GM12878 (cell line): ENCODE data around the gene FGFR1OP2. TPM values are rescaled to one million over a fixed set of nuclear protein-coding genes. Genes with fewer than 3 reads are reported as not detected.

Experiments used
- ATAC-seq: fragments of 200-7000 bp; cut with Tn5 transposase; 3 replicates; pipeline ENCODE4 v1.9.1; 2020; ENCODE audit warnings: mild to moderate bottlenecking, moderate library complexity
- BruUV-seq: library from RNA; stranded (reverse); fragments of 400-500 nt; replicated peaks from 2 replicates; lab custom pipeline; 2021; lab: Mats Ljungman, UMichigan
- CTCF ChIA-PET: fragments of 300-600 bp; sonication (Branson Sonifier 250); formaldehyde crosslinking; extraction: SDS; loops from one replicate; lab custom pipeline; 2021; ENCODE audit warnings: inconsistent platforms; lab: Yijun Ruan, JAX
- POLR2A ChIA-PET: fragments of 350-600 bp; formaldehyde crosslinking; extraction: SDS; loops from one replicate; lab custom pipeline; 2021; ENCODE audit warnings: inconsistent platforms; lab: Charles Lee
- RAD21 ChIA-PET: fragments of 300-600 bp; sonication (Branson Sonifier 250); formaldehyde crosslinking; loops from one replicate; lab custom pipeline; 2023; ENCODE audit warnings: antibody characterized with exemption; ENCODE audit not compliant: unreplicated experiment; lab: Charles Lee
- SMC1A ChIA-PET: fragments of 300-600 bp; sonication (Branson Sonifier 250); formaldehyde crosslinking; loops from one replicate; lab custom pipeline; 2023; ENCODE audit not compliant: unreplicated experiment, uncharacterized antibody; lab: Charles Lee
- DNase-seq: peaks from one replicate; pipeline ENCODE4 v3.0.0-alpha.2; 2011; ENCODE audit warnings: low read depth, low spot score
- FAIRE-seq: peaks from 3 replicates; lab custom pipeline; 2011; peaks lifted over from hg19 to GRCh38; lab: Jason Lieb, UNC
- H2AFZ ChIP-seq: 2 replicates; pipeline ENCODE4 v1.6.0; 2011; ENCODE audit warnings: low read depth, low read length, control low read depth; ENCODE audit not compliant: control insufficient read depth
- H3K27ac ChIP-seq: 2 replicates; pipeline ENCODE4 v1.5.1; 2011; ENCODE audit warnings: control low read depth; ENCODE audit not compliant: control insufficient read depth, insufficient read depth
- H3K27me3 ChIP-seq, 2 experiments: replicated peaks in 1 of 2; 2 replicates each; pipeline versions ENCODE4 v1.6.0 to v1.6.1; 2011; ENCODE audit warnings: low read length in 1 of 2; ENCODE audit not compliant: control insufficient read depth in 2 of 2, insufficient read depth in 2 of 2
- H3K36me3 ChIP-seq, 2 experiments: 2 replicates each; pipeline ENCODE4 v1.5.1; 2011; ENCODE audit warnings: low read length in 1 of 2; ENCODE audit not compliant: control insufficient read depth in 2 of 2, insufficient read depth in 2 of 2
- H3K4me1 ChIP-seq: 2 replicates; pipeline ENCODE4 v1.6.1; 2011; ENCODE audit warnings: mild to moderate bottlenecking, low read length, moderate library complexity, mixed read lengths; ENCODE audit not compliant: control insufficient read depth, insufficient read depth
- H3K4me2 ChIP-seq: 2 replicates; pipeline ENCODE4 v1.6.0; 2011; ENCODE audit warnings: control low read depth; ENCODE audit not compliant: control insufficient read depth, insufficient read depth
- H3K4me3 ChIP-seq: fragments of 200-600 bp; sonication (generic); 2 replicates; pipeline ENCODE4 v1.5.1; 2016
- H3K79me2 ChIP-seq: 2 replicates; pipeline ENCODE4 v1.6.0; 2011; ENCODE audit warnings: low read length; ENCODE audit not compliant: control insufficient read depth, insufficient read depth
- H3K9ac ChIP-seq: 2 replicates; pipeline ENCODE4 v1.8.0; 2011; ENCODE audit warnings: low read length, control low read depth, mixed read lengths; ENCODE audit not compliant: control insufficient read depth, insufficient read depth
- H3K9me3 ChIP-seq: replicated peaks from 3 replicates; pipeline ENCODE4 v1.5.1; 2011; ENCODE audit warnings: mild to moderate bottlenecking, low read length; ENCODE audit not compliant: control insufficient read depth, insufficient read depth
- H4K20me1 ChIP-seq: 2 replicates; pipeline ENCODE4 v1.6.0; 2011; ENCODE audit not compliant: control insufficient read depth, insufficient read depth
- CHD1 ChIP-seq: IDR thresholded peaks from 2 replicates; pipeline ENCODE4 v1.6.1; 2012; ENCODE audit warnings: low read depth, low read length, improper control_type of control experiment
- CREB1 ChIP-seq: IDR thresholded peaks from 2 replicates; pipeline ENCODE4 v1.6.1; 2012; ENCODE audit warnings: low read depth, mild to moderate bottlenecking, inconsistent platforms
- EZH2 ChIP-seq: IDR thresholded peaks from 2 replicates; pipeline ENCODE4 v1.6.1; 2012; ENCODE audit warnings: low read depth, mild to moderate bottlenecking, control low read depth, inconsistent platforms, low read length, borderline replicate concordance; ENCODE audit not compliant: control insufficient read depth
- GABPA ChIP-seq: IDR thresholded peaks from 2 replicates; pipeline ENCODE4 v1.6.1; 2014; ENCODE audit warnings: antibody characterized with exemption, low read depth, mild to moderate bottlenecking, inconsistent platforms
- GATAD2B ChIP-seq: fragments of 450-650 bp; conservative IDR thresholded peaks from 2 replicates; pipeline ENCODE4 v1.6.1; 2017; ENCODE audit warnings: low read depth, mild to moderate bottlenecking, moderate library complexity
- MEF2B ChIP-seq: fragments of 450-650 bp; IDR thresholded peaks from 2 replicates; pipeline ENCODE4 v1.6.1; 2018; ENCODE audit warnings: mild to moderate bottlenecking, moderate library complexity; ENCODE audit not compliant: partially characterized antibody, poor library complexity, severe bottlenecking
- MLLT1 ChIP-seq: fragments of 450-650 bp; IDR thresholded peaks from 2 replicates; pipeline ENCODE4 v1.6.1; 2016; ENCODE audit warnings: mild to moderate bottlenecking
- NRF1 ChIP-seq: conservative IDR thresholded peaks from 2 replicates; pipeline ENCODE4 v1.6.1; 2011; ENCODE audit warnings: mild to moderate bottlenecking, low read depth, low read length, improper control_type of control experiment
- PBX3 ChIP-seq: IDR thresholded peaks from 2 replicates; pipeline ENCODE4 v1.6.1; 2011; ENCODE audit warnings: mild to moderate bottlenecking, low read depth, low read length, moderate library complexity; ENCODE audit not compliant: insufficient replicate concordance
- POU2F2 ChIP-seq: IDR thresholded peaks from 3 replicates; pipeline ENCODE4 v1.6.1; 2011; ENCODE audit warnings: low read depth, mild to moderate bottlenecking, low read length, borderline replicate concordance
- RELB ChIP-seq: fragments of 450-650 bp; IDR thresholded peaks from 2 replicates; pipeline ENCODE4 v1.6.1; 2017; ENCODE audit warnings: low read depth, mild to moderate bottlenecking, moderate library complexity
- RUNX3 ChIP-seq: IDR thresholded peaks from 2 replicates; pipeline ENCODE4 v1.6.1; 2012; ENCODE audit warnings: low read length, inconsistent platforms
- SREBF1 ChIP-seq: IDR thresholded peaks from 2 replicates; pipeline ENCODE4 v1.6.1; 2012; ENCODE audit warnings: mild to moderate bottlenecking, low read length
- STAT3 ChIP-seq: IDR thresholded peaks from 2 replicates; pipeline ENCODE4 v1.6.1; 2011; ENCODE audit warnings: low read depth, low read length, improper control_type of control experiment
- YBX1 ChIP-seq: fragments of 450-650 bp; IDR thresholded peaks from 2 replicates; pipeline ENCODE4 v1.6.1; 2016; ENCODE audit warnings: antibody characterized with exemption
- ZNF384 ChIP-seq: IDR thresholded peaks from 2 replicates; pipeline ENCODE4 v1.6.1; 2012; ENCODE audit warnings: low read depth, mild to moderate bottlenecking, low read length, improper control_type of control experiment, borderline replicate concordance
- ZNF622 ChIP-seq: fragments of 450-650 bp; IDR thresholded peaks from 2 replicates; pipeline ENCODE4 v1.6.1; 2017; ENCODE audit warnings: mild to moderate bottlenecking, inconsistent platforms
- WGBS: methylation state at CpG from one replicate; pipeline ENCODE4 v1.1.6; 2016; ENCODE audit warnings: low lambda C conversion rate; ENCODE audit not compliant: insufficient replicate concordance, insufficient coverage; ENCODE audit errors: missing lambda C conversion rate; 5-methylcytosine and 5-hydroxymethylcytosine counted together
- in situ Hi-C: fragments of 300-500 bp; cut with MboI; formaldehyde crosslinking; loops from 9 replicates; pipeline ENCODE4 v1.14.3; 2018; ENCODE audit warnings: mixed read lengths
- intact Hi-C: fragments of 100-400 bp; cut with micrococcal nuclease; formaldehyde crosslinking; loops from one replicate; pipeline ENCODE4 v1.14.2; 2022; ENCODE audit not compliant: unreplicated experiment
- polyA plus RNA-seq, 11 experiments: library from polyadenylated mRNA; depleted of rRNA in 4 of 11; unstranded in 6 of 11; stranded (reverse) in 5 of 11; fragments of >200 nt; fragmentation: Nextera tagmentation in 4 of 11; fragmentation: Illumina TruSeq in 1 of 11; extraction: Ambion mirVana in 4 of 11; extraction: Trizol in 1 of 11; gene quantifications; 1 replicate in 1 of 11; 2 replicates in 10 of 11; pipeline versions ENCODE4 v1.2.1 to v1.2.3, GENCODE V29; 2011 to 2016; ENCODE audit warnings: inconsistent platforms in 2 of 11, missing spikeins in 2 of 11, low read depth in 1 of 11
- total RNA-seq, 4 experiments: library from RNA; depleted of rRNA in 3 of 4; stranded (reverse); fragments of >200 nt in 3 of 4; fragmentation: Illumina TruSeq in 1 of 4; extraction: Trizol in 1 of 4; gene quantifications; 2 replicates each; pipeline versions ENCODE4 v1.2.1 to v1.2.3, GENCODE V29; 2013 to 2021

The FGFR1OP2 gene
- total and polyA plus RNA-seq, 10 of the 15 experiments (the other 5 are each of a cell fraction or from before 2014, with no cell fraction given) = 28.5 to 59.1 (median 38.3) TPM

- TF ChIP-seq EZH2 (no peak), CHD1 (no peak), RELB (0 out of 2 replicates have a peak, but pooled peaks have one; percentile 28), PBX3 (no peak), GATAD2B (no peak), SREBF1 (no peak), STAT3 (no peak), CREB1 (no peak)
Measured at GRCh38 chr12:26940516-26941214, 2.4 kb downstream of the FGFR1OP2 start (continued).

GRCh38 chr12:26941215-26941594, 2.9 kb downstream of the FGFR1OP2 start:
- FAIRE-seq = peak; percentile 18
- H4K20me1 ChIP-seq = no peaks in the 10 kb centered on the region
- WGBS = 0% methylated on average over 1 of the region's 1 CpG
- ChIA-PET POLR2A (interaction anchor here (1.0 to 2.6 kb wide), 3 partner anchors 9 to 70 kb away, joined by 3 to 9 read pairs (median 4); no protein-coding TSS in a partner anchor), RAD21 (interaction anchor here (1.1 to 2.3 kb wide), 5 partner anchors 31 to 96 kb away, joined by 3 to 11 read pairs (median 4); no protein-coding TSS in a partner anchor), SMC1A (interaction anchor here (1.1 to 3.5 kb wide), 8 partner anchors 14 to 210 kb away, joined by 3 to 31 read pairs (median 8); partner anchors contain the start of gene TM7SF3), CTCF (interaction anchor here (0.8 to 1.8 kb wide), 5 partner anchors 8 to 110 kb away, joined by 3 to 7 read pairs (median 3); no protein-coding TSS in a partner anchor)
- H3K9ac ChIP-seq = peak overlapping the region; percentile 36
- TF ChIP-seq ZNF384 (peak; percentile 51; the same call in 1 of the 2 replicates), POU2F2 (peak; percentile 72; the same call in 1 of the 3 replicates), NRF1 (no peak), ZNF622 (no peak), RUNX3 (peak; percentile 37; the same call in 1 of the 2 replicates), CHD1 (0 out of 2 replicates have a peak, but pooled peaks have one; percentile 71), MLLT1 (0 out of 2 replicates have a peak, but pooled peaks have one; percentile 2), GABPA (no peak), MEF2B (no peak), YBX1 (no peak)
- in situ Hi-C loops = no loop called here
- peaks cover 0 to under 1% of the 10 kb centered on the region in 2 experiments; a peak in 1 of 4 replicates for H3K36me3 ChIP-seq
- H3K4me1 ChIP-seq = peaks cover 8% of the 10 kb centered on the region
- H3K79me2 ChIP-seq = peaks cover 100% of the 10 kb centered on the region
- H2AFZ ChIP-seq = no peak overlapping the region
- peak overlapping the region; percentile 75 for H3K27ac ChIP-seq
- ATAC-seq = no peak
- peaks cover 7% of the 10 kb centered on the region; the same call in 2 of the 3 replicates for H3K9me3 ChIP-seq
- no peaks in the 10 kb centered on the region for H3K27me3 ChIP-seq
- DNase-seq = no peak
- BruUV-seq = no TSS peak
- H3K4me2 ChIP-seq = peak overlapping the region; percentile 86
- intact Hi-C loops = no loop called here
- H3K4me3 ChIP-seq = peak overlapping the region; percentile 99
